ENCODE results near the gene RNF212.

Gene RNF212

DNA sequence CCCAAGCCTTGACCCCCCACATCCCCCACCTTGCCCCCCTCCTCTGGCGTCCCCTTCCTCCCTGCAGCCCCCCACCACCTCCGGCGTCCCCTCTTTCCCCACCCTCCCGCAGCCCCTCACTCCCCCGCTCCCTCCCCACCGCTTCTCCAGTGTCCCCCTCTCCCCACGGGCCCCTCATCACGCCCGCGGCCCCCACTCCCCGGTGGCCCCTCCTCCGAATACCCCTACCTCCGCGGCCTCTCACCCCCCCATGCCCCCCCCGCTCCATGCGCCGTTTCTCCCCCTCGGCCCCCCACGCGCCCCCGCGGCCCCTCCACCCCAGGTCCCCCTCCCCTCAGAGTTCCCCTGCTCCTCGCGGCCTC is 562 bp downstream of the RNF212 start:
- no peak for DNase-seq

DNA sequence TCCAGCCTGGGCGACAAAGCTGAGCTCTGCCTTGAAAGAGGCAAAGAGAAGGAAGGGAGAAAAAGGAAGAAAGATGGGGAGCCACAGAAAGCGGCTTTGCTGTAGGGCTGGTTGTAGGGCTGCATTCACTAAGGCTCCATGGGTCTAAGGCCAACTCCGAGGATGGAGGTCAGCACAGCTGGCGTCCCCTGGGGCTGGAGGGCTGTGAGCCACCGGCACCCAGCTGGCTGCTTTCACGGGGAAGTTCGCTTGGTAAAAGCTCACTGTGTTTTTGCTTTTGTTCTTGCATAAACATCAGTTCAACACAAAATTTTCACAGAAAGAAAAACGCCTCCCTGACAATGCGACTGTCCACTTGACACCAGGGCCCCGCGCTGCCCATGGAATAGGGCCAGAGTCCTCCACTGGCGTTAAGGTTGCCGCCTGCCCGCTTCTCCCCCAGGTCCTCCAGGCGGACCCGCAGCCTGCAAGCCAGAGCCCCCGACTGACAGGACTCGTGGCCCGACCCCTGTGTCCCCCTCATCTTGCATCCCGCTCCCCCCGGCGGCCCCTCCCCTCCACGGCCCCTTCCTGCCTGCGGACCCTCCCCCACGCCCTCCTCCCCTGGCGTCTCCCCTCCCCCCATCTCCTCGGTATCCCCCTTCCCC is 1.1 kb downstream of the RNF212 start:
- no peak for DNase-seq

DNA sequence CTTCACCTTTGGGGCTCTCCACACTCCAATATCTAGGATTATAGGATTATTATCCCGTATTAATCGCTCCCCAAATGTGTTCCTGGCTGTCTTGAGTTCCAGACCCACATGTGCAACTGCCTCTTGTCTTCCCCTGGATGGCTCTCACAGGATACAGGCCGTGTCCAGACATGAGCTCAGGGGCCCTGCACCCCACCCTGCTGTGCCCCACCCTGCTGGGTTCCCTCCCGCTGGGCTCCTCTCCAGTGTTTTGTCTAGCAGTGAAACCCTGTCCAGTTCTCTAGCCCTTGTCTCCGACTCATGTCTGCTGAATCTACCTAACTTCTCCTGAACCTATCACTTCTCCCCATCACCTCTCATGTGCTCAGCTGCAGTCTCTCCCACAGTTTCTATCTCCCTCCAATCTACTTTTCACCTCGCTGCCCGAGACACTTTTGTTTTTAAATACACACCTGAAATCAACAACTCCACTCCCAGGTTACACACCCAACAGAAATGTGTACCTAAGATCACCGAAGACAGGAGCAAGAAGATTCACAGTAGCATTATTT is 2.0 kb downstream of the RNF212 start:
- DNase-seq = no peak

DNA sequence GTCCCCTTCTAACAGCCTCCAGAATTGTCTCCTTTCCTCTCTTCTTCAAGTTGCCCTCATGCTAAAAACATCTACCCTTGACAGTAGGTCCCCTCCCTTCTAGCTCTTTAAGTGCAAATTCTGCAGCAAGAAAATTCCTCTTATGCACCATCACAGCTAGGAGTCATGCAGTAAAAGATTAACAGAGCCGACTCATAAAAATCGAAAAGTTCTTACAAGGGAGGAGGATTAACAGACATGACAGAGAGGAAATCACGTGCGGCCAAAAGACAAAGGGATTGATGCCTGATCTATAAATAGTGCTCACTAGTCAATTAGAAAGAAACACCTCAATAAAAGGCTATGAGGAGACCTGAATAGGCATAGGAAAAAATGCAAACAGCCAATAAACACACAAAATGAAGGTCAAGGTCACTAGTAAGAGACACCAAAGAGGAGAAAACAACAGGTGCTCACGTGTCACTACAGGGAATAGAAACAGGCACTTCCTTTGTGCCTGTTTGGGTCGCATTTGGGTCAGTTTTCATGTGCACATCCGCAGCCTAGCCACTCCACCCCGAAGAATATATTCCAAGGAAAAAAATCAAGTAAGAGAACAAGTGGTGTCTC is 3.4 kb downstream of the RNF212 start:
- no peak for DNase-seq

DNA sequence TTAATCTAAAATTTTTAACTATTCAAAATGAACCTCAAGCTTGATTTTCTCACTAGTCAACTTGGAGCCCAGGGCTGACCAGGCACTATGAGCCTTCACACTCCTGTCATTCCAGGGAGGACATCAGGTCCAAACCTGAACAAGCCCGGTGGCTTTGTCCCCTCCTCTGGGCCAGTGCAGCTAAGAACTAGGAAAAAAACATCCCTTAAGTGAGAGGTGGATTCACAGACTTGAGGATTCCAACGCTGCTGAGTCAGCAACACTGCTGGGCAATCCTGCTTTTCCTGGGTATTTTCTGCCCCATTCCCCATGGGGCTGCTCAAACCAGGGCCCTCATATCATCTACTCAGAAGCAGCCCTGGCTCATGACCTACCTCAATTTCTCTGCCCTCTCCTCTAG is 4.0 kb downstream of the RNF212 start:
- DNase-seq = no peak

DNA sequence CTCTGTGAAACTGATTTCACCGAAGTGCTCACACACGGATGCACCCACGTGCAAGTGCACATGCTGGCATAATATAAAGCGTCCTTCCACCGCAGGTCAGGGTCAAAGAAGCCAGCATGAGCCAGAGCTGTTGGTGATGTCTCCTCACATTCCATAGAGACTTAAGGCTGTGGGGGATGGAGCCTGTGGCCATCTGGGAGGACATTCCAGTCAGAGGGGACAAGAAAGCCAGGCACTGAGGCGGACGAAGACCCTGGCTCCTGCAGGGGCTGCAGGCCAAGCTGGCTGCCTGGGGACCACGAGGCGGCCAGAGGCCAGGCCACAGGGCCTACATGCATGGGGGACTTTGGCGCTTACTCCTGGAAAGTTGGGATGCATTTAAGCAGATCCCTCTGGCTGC is 7.7 kb downstream of the RNF212 start:
- DNase-seq = no peak

DNA sequence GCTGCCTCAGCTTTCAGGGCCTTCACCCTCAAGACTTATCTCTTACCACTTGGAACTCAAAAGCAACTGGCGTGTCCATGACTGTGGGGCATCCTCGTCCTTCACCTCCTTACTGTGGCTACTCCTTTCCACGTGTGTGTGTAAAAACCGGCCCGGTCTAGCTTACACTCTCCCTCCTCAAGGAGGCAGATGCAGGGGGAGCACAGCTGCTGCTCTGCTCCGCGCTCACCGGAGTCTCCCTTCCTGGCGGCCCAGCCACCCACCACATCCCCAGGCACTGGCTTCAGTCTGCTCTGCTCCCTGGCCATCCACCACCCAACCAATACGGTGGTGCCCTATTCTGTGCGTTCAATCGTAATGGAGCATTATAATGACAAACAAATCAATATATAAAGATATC is 8.3 kb downstream of the RNF212 start:
- no peak for DNase-seq

DNA sequence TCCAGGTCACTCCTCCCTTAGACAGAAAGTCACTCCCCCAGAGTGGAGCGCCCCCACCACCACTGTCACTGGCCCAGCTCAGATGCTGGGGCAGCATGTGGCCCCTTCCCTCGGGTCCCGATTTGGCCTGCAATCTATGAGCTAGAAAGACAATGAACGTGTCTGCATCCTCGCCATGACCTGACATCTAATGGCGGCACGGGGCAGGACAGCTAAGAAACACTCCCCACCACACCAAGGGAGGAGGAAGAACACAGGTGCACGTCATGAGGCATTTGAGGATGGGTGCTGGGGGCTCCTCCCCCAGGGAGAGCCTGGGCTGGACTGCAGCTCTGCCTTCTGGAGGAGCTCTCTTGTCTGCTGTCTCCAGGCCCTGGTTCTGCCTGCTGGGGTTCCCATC is 8.7 kb downstream of the RNF212 start:
- DNase-seq = no peak

DNA sequence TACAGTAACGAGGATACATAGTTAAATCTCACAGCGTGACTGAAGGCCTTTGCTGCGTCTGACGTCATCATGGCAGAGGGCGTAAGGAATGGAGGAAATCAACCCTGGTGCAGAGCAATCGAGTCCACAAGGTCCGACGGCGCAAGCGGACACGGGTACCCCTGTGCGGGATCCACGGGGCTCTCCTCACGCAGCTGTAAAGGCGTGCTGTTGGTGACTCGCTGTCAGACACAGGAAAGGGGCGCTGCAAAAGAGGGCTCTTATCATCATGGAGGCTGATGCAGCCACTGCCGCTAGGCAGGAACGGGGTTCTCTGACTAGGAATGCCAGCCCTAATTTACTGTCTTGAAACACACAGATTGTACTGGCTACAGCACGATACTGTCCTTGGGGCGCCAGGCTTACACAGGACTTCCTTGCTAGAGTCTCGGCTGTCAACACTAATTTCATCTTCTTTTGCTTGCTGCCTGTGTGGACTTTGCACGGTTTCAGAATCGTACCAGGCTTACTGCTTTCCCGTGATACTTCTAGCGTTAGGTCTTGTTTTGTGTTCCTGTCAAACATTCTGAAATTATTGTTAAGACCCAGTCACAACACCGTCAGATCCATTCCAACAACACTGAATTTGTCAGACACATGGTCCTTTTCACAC is 13.6 kb downstream of the RNF212 start:
- no peak for DNase-seq

DNA sequence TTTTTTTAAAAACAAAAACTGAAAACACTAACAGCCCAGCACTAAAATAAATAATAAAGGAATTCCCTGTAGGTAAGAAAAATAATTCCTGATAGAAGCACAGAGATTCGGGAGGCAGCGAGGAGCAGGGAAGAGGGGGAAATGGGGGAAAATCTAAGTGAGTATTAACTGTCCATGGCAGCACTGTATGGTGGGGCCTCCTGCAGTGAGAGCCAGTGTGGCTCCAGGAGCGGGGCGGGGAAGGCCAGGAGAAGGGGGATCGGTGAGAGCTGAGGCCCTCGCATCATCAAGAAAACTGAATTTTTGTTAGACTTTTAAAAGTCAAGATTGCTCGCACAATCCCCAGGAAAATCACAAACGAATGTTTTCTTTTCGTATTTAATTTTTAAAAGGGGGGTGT is 14.1 kb downstream of the RNF212 start:
- no peak for DNase-seq

DNA sequence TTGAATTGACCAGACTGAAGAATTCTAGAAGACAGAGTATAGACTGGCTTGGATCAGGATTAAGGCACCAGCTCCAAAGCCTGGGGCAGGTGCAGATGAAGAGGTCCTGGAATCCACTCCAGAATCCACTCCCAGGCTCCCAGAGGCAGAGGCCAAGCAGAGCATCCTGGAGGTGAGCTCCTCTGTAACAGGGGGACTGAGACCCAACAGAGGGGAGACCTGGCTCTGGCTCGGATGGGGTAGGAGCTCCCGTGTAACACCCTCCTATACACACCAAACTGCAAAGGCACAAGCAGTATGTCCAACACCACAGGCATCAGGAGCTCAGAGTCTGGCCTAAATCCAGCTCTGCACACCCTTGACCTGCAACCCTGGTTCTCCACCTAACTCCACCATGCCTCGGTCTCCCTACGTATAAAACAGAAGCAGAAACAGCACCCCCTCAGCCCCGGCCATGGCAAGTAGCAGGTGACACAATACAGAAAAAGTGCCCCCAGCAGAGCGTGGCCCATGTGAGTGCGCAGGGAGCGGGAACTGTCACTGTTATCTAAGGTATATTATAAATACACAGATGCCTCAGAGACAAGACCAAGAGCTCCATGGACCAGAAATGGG is 14.9 kb downstream of the RNF212 start:
- no peak for DNase-seq

DNA sequence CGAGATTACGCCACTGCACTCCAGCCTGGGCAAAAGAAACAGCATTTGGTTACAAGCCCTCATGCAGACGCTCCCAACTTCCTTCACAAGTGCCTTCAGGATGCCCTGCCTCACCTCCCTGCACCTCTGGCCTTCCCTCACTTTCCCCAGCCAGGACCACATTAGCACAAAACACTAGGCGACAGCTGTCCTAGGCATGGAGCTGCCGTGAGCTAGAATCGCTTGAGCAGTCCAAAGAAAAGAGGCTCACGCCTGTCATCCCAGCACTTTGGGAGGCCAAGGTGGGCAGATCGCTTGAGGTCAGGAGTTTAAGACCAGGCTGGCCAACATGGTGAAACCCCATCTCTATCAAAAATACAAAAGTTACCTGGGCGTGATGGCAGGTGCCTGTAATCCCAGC is 15.8 kb downstream of the RNF212 start:
- no peak for DNase-seq

DNA sequence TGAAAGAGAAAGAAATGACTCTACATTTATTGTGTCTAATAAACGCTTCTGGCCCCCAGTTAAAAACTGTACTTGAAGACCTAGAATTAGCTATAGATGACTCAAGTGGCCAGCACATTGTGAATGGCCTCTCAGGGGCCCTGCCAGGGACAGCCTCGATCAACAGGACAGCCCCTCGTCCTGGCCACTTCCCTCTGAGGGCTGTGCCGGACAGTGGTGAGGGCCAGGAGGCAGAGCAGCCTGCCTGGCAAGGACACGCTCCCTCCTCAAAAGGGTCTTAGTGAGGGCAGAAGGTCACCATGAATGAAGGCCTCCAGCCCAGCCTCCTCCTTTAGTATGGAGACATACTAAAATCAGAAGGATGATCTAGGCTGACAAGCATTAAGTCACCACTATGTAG is 16.5 kb downstream of the RNF212 start:
- DNase-seq = no peak

DNA sequence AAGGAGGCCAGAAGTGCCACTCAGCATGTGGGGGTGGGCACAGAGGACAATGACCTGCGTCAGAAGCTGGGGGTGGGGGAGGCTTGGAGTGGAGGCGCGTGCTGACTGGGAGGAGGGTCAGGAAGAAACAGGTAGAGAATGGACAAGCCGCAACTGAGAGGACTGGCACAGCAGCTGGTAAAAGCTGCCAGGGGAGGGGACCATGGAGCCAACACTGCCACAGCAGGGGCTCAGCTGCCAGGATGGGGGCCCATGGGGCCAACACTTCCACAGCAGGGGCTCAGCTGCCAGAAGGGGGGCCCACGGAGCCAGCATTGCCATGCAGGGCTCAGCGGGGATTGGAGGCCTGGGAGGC is 19.1 kb downstream of the RNF212 start:
- DNase-seq = no peak

DNA sequence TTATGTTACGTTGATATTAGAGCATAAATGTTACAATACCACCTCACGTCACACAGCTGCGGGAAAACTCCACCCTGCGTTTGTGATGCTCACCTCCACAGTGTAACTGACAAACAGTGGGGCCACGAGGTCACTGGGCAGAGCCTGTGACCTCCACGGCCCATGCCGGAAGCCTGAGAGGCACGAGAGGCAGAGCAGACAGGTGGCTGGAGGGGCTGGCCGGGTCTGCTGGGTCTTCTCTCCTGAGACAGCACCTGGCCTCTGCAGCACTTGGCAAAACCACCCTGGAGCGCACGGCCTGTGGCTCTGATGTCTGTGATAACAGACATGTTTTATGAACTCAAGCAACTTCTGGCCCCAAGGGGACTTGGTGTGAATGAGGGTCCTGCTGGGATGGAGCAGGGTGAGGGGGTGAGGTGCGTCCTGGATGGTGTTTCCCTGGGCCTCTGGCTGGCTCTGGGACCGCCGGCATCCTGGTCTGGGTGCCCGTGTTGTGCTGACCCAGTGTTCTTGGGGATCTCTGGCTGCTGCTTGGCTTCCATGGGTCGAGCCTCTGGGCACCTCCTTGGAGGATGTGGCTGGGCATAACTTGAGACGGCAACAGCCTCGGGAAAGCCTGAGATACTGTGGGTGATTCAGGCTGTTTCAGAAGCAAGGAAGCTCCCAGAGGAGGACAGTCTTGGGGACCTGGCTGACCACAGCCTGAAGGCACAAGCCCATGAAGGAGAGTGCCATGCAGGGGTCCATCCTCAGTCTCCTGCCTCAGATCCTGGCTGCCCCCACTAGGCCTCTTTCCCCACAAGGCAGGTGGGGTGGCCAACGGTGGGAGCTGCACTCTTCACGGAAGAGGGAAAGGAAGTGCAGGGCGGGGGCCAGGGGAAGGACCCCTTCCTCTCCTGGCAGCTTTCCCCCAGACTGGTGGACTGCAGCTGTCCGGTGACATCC is 19.7 kb downstream of the RNF212 start:
- DNase-seq = no peak

DNA sequence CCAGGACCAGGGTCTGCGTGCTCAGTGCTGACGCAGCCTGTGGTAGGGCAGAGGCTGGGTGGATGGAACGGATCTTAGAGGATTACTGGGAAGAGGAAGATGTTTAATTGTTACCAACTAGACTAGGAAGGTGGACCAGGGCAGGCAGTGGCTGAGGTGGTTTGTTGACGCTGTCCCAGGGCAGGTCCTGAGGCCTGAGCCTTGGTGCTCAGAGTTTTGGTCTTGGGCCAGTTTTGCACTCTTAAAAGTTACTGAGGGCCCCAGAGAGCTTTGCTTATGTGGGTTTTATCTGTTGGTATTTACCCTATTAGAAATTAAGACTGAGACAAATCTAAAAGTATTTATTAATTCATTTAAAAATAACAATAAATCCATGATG is 20.4 kb downstream of the RNF212 start:
- DNase-seq = no peak

DNA sequence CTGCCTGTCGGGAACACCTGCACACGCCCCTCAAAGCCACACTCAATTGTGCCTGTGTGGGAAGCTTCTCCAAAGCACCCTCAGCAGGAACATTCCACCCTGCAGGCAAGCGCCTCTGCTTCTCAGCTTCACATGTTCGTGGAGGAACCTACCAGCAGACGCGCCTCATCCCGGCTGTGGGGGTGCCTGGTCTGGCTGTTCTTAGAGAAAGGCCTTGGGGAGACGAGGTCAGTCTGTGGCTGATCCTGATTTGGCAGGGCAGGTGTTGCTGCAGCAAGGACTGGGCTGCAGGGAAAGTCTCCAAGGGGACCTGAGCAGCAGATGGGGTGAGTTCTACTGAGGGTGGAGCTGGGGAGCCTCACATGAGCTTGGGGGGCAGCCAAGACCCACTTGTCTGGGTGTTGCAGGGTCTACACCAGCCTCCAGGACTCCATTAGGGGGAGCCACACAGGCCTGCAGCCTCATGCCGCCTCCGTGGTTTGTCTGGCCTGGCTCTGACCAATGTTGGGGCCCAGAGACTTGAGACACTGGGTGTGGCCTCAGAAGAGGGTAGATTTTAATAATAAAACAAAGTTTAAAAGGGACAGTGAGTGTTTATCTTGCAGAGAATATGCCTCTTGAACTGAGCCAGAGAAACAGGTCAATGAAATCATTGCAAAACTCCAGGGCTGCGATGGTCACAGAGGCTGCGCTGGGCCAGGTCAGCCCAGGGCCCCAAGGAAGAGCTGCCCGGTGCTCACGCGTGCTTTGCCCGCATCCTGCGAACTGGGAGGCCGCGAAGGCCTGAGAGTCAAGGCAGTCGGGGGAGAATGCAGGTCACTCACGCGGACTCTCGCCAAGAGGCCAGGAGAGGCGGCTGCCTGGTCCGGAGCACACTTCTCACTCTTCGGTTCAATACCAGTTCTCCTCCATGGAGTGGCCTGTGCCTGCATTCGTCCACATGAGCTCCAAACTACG is 21.1 kb downstream of the RNF212 start:
- DNase-seq = no peak

DNA sequence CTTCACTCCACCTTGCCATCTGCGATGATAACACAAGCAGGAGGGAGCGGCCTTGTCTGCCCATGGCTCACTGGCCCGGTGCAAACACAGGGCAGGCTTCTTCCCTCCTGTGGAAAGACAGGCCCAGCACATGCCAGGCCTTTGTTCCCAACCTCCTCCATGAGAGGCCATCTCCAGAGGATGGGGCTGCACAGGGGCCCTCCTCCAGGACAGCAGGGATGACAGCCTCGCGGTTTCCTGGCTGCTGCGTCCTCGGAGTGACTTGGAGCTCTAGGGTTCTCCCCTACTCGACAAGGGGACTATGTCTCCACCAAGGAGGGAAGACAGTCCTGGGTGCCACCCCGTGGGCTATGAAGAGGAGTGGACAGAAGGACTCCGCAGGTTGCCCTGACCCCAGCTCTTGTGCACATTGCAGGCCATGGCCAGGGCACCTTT is 21.8 kb downstream of the RNF212 start:
- DNase-seq = no peak

DNA sequence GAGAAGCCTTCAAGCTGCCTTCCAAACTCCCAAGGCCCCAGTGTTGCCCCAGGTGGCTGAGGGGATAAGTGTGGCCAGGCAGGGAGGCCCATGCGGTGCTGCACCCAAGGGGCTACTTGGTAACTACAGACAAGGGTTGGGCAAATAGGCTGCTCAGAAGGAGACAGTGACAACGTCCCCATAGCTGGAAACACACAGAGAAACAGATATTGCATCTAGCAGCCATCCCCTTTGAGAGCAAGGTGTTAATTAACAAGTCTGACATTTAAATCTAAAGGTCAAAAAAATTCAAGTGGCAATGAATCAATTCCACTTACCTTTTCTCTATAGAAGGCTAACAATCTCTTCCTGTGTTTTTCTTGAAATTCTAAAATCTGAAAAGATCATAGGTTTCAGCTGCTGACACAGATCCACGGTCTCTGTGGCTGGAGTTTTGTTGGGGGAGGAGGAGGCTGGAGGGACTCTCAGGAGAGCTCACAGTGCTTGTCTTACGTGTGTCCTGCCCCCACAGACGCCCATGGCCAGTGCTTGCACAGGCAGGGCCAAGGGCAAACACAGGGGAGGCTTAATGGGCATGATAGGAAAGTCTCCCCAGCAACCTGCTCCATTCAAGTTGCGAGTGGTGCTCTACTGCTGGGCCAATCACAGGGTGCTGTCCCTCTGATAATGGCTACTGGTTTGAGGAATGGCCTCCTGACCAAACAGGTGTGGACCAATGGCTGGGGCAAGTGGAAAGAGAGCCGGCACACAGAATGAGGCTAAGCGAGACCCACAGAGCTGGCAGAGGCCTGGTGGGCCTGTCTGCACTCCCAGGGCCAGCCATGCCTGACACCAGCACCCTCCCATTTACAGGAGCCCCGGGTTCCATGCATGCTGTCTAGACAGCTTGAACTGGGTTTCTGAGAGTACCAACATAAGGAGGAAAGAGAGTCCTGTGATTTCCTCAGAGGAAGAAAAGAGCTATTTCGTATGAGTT is 22.6 kb downstream of the RNF212 start:
- DNase-seq = no peak

DNA sequence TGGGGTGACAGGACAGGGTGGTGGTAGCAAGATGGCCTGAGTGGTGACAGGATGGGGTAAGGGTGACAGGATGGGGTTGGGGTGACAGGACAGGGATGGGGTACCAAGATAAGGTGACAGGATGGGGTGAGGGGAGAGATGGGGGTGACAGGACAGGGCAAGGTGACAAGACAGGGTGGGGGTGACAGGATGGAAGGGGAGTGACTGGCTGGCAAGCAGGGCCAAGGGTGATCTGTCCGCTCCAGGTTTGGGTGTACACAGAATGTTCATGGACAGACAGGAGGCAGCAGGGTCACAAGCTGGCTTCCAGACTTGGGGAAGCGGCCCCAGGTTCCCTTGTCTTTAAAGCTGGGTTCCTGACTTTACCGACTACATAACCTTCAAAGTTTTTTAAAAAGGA is 23.3 kb downstream of the RNF212 start:
- no peak for DNase-seq
